GM21390 (cell line): ENCODE measurements around the gene RAB5A.
"Not testable (repeated sequence)": the region's sequence is repeated elsewhere in the genome, so short reads cannot be mapped to it uniquely, and the experiment has no call there.

ENCODE experiments used
- ATAC-seq: cut with Tn5 transposase; IDR thresholded peaks from one replicate; pipeline ENCODE4 v1.9.1; 2021; ENCODE audit not compliant: unreplicated experiment

The RAB5A gene

GRCh38 chr3:20023623-20024405, 76.9 kb downstream of the RAB5A start:
- no peak for ATAC-seq

GRCh38 chr3:20027136-20027535, 80.2 kb downstream of the RAB5A start:
- ATAC-seq = no peak

DNA sequence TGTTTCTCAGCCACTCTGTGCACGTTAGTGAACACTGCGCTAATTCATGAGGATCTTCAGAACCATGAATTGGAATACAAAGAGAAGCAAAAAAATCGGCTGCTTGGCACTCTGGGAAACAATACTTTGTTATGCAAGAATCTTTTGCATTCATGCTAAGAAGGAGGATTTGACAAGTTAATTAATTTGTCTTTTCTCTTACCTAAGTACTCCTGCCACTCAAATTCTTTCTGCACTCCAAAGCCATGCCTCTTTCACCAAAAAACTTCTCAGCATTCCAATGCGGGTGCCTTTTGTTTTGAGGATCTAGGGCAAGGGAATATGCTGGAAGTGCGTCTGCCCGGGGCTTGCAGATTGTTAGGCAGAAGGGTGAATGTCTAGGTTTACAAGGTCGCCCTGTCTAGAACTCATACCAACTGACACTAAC, 82.0 kb downstream of the RAB5A start:
- no peak for ATAC-seq

- not testable (repeated sequence) for ATAC-seq
Observed at GRCh38 chr3:20031939-20032338, 85.0 kb downstream of the RAB5A start.
